Measurements from ENCODE around the gene ISM1.

Gene ISM1

DNA sequence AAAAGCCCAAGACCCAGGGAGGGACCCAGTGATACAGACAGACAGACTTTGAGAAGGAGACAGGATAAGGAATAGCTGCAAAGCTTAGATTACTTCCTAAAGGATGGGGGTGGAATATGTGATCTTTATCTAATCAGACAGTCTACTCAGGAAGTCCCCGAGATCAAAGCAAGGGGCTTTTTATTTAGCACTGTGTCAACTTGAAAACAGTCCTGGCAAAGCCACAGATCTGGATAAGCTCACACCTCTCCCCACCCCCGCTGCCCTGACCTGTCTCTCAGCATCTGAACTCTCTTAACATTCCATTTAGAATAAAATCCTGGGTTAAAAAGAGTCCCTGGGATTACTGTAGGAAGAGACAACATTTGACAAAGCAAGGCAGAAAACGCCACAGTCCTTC, 101.5 kb downstream of the ISM1 start:
- no peak for TF ChIP-seq SPI1 (IDR thresholded peaks at IDR 0.05; ENCODE audit: borderline replicate concordance, low read depth)
- TF ChIP-seq POLR2AphosphoS5 (IDR thresholded peaks at IDR 0.05; ENCODE audit: low read depth) = no peak
- TF ChIP-seq, protein P1, sequence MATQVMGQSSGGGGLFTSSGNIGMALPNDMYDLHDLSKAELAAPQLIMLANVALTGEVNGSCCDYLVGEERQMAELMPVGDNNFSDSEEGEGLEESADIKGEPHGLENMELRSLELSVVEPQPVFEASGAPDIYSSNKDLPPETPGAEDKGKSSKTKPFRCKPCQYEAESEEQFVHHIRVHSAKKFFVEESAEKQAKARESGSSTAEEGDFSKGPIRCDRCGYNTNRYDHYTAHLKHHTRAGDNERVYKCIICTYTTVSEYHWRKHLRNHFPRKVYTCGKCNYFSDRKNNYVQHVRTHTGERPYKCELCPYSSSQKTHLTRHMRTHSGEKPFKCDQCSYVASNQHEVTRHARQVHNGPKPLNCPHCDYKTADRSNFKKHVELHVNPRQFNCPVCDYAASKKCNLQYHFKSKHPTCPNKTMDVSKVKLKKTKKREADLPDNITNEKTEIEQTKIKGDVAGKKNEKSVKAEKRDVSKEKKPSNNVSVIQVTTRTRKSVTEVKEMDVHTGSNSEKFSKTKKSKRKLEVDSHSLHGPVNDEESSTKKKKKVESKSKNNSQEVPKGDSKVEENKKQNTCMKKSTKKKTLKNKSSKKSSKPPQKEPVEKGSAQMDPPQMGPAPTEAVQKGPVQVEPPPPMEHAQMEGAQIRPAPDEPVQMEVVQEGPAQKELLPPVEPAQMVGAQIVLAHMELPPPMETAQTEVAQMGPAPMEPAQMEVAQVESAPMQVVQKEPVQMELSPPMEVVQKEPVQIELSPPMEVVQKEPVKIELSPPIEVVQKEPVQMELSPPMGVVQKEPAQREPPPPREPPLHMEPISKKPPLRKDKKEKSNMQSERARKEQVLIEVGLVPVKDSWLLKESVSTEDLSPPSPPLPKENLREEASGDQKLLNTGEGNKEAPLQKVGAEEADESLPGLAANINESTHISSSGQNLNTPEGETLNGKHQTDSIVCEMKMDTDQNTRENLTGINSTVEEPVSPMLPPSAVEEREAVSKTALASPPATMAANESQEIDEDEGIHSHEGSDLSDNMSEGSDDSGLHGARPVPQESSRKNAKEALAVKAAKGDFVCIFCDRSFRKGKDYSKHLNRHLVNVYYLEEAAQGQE (IDR thresholded peaks at IDR 0.05; ENCODE audit: insufficient replicate concordance, low read depth) = no peak
- no peak for TF ChIP-seq GABPA (IDR thresholded peaks at IDR 0.05; ENCODE audit: low read depth)
- TF ChIP-seq, protein P2, sequence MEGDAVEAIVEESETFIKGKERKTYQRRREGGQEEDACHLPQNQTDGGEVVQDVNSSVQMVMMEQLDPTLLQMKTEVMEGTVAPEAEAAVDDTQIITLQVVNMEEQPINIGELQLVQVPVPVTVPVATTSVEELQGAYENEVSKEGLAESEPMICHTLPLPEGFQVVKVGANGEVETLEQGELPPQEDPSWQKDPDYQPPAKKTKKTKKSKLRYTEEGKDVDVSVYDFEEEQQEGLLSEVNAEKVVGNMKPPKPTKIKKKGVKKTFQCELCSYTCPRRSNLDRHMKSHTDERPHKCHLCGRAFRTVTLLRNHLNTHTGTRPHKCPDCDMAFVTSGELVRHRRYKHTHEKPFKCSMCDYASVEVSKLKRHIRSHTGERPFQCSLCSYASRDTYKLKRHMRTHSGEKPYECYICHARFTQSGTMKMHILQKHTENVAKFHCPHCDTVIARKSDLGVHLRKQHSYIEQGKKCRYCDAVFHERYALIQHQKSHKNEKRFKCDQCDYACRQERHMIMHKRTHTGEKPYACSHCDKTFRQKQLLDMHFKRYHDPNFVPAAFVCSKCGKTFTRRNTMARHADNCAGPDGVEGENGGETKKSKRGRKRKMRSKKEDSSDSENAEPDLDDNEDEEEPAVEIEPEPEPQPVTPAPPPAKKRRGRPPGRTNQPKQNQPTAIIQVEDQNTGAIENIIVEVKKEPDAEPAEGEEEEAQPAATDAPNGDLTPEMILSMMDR (IDR thresholded peaks at IDR 0.05; ENCODE audit: insufficient read depth, low read length) = no peak

DNA sequence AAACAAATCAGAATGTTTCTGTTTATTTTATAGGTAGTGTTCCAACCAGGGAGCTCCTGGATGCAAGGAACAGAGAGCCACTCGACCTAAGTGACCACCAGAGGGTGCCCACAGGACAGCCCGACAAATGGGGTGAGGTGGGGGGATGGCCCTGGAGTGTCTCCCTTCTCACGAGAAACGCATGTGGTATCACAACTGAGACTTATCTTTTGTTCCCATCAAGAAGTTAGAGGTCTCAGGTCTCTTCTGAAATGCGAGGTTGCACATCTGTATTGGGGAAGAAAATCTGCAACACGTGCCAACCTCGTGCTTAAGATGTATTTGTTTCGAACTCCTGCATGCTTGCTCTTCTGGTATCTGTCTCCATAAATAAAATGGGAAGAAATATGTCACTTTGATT, 104.0 kb downstream of the ISM1 start:
- TF ChIP-seq POLR2AphosphoS5 (IDR thresholded peaks at IDR 0.05; ENCODE audit: low read depth) (no peak), SPI1 (IDR thresholded peaks at IDR 0.05; ENCODE audit: borderline replicate concordance, low read depth) (no peak), GABPA (IDR thresholded peaks at IDR 0.05; ENCODE audit: low read depth) (no peak)
- TF ChIP-seq, protein P2 (IDR thresholded peaks at IDR 0.05; ENCODE audit: insufficient read depth, low read length) = no peak
- TF ChIP-seq, protein P1 (IDR thresholded peaks at IDR 0.05; ENCODE audit: insufficient replicate concordance, low read depth) = no peak
- Histone ChIP-seq H3K4me3 (replicated peaks; ENCODE audit: insufficient read depth, low read length) (no peak overlapping the region), H3K27me3 (ENCODE audit: insufficient read depth, poor library complexity, severe bottlenecking) (peaks cover 10% of the 10 kb centered on the region), H3K27ac (replicated peaks) (no peak overlapping the region)
- no peak for DNase-seq (ENCODE audit: low read depth in 1 of 2, low spot score in 1 of 2)

More for the DNA sequence above, 101.5 kb downstream of the ISM1 start:
- Histone ChIP-seq H3K27ac (replicated peaks) (no peak overlapping the region), H3K27me3 (ENCODE audit: insufficient read depth, poor library complexity, severe bottlenecking) (peaks cover 10% of the 10 kb centered on the region), H3K4me3 (replicated peaks; ENCODE audit: insufficient read depth, low read length) (no peak overlapping the region)
- DNase-seq (ENCODE audit: low read depth in 1 of 2, low spot score in 1 of 2) = no peak

DNA sequence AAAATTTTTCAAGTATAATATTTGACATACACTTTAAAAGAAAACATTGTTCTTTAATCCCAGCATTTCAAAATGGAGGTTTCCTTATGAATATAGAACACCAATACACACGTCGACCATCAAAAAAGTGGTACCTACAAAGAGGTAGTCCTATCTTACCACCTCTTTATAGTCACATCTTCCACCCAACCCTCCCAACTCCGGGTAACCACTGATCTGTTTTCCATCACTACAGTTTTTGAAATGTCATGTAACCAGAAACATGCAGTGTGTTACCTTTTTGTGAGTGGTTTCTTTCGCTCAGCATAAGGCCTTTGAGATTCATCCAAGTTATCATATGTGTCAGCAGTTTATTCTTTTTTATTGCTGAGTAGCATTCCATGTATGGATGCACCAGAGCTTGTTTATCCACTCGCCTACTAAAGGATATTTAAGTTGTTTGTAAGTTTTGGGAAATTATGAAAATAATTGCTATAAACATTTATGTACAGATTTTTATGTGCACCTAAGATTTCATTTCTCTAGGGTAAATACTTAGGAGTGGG, 104.8 kb downstream of the ISM1 start:
- no peak for DNase-seq (ENCODE audit: low read depth in 1 of 2, low spot score in 1 of 2)
- TF ChIP-seq, protein P2 (IDR thresholded peaks at IDR 0.05; ENCODE audit: insufficient read depth, low read length) = no peak
- peaks cover 11% of the 10 kb centered on the region for H3K27me3 ChIP-seq (ENCODE audit: insufficient read depth, poor library complexity, severe bottlenecking)

DNA sequence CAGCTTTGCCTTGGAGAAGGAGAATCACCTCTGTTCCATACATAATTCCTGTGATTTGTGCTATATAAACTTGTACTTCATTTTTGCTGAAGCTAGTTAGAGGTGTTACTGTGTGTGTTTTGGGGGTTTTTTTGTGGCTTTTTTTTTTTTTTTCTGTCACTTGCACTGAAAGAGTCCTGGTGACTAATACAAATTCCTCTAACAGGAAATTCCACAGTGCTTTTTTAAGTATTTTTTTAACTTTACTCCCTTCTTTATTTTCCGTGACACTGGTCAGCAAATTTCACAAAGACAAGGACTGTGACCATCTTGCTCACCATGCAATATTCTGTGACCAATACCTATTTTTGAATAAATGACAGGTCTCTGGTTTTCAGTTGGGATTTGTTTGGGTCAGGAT, 110.5 kb downstream of the ISM1 start:
- Histone ChIP-seq H3K27ac (replicated peaks) (no peak overlapping the region), H3K27me3 (ENCODE audit: insufficient read depth, poor library complexity, severe bottlenecking) (peaks cover 5% of the 10 kb centered on the region), H3K4me3 (replicated peaks; ENCODE audit: insufficient read depth, low read length) (no peak overlapping the region)
- TF ChIP-seq SPI1 (IDR thresholded peaks at IDR 0.05; ENCODE audit: borderline replicate concordance, low read depth) = no peak
- no peak for TF ChIP-seq GABPA (IDR thresholded peaks at IDR 0.05; ENCODE audit: low read depth)
- TF ChIP-seq, protein P2 (IDR thresholded peaks at IDR 0.05; ENCODE audit: insufficient read depth, low read length) = no peak
- TF ChIP-seq POLR2AphosphoS5 (IDR thresholded peaks at IDR 0.05; ENCODE audit: low read depth) = no peak
- TF ChIP-seq, protein P1 (IDR thresholded peaks at IDR 0.05; ENCODE audit: insufficient replicate concordance, low read depth) = no peak
- DNase-seq (ENCODE audit: low read depth in 1 of 2, low spot score in 1 of 2) = no peak

More for the DNA sequence above, 104.8 kb downstream of the ISM1 start:
- no peak overlapping the region for H3K4me3 ChIP-seq (replicated peaks; ENCODE audit: insufficient read depth, low read length)
- no peak overlapping the region for H3K27ac ChIP-seq (replicated peaks)

Measured in HL-60 (cell line).